HepG2 (cell line): ENCODE results near the gene DDX1. TPM values are rescaled to one million over a fixed set of nuclear protein-coding genes. Genes with fewer than 3 reads are reported as not detected.

Experiments
- CCAR2 ChIP-seq: fragments of 200-400 bp; formaldehyde crosslinking; optimal IDR thresholded peaks from 2 replicates; pipeline ENCODE3; 2018; ENCODE audit warnings: low read depth, mild to moderate bottlenecking, low read length, moderate library complexity
- EEA1 ChIP-seq: sonication (generic); formaldehyde crosslinking; IDR thresholded peaks from 2 replicates; pipeline ENCODE4 v1.5.1; 2020; ENCODE audit warnings: mild to moderate bottlenecking, missing genetic modification reagents, borderline replicate concordance
- ESRRA ChIP-seq: sonication (generic); formaldehyde crosslinking; IDR thresholded peaks from 2 replicates; pipeline ENCODE4 v1.5.1; 2020; ENCODE audit warnings: mild to moderate bottlenecking, low read depth, missing genetic modification reagents
- FOXA1 ChIP-seq, 2 experiments: fragments of 450-650 bp in 1 of 2; sonication (generic) in 1 of 2; formaldehyde crosslinking in 1 of 2; IDR thresholded peaks; 2 replicates each; pipeline versions ENCODE4 v1.4.0 to v1.6.1; 2016 to 2020; ENCODE audit warnings: missing genetic modification reagents in 1 of 2
- FOXJ3 ChIP-seq: sonication (generic); formaldehyde crosslinking; IDR thresholded peaks from 2 replicates; pipeline ENCODE4 v1.4.0; 2020; ENCODE audit warnings: missing genetic modification reagents, mild to moderate bottlenecking, borderline replicate concordance
- FOXK1 ChIP-seq: sonication (generic); formaldehyde crosslinking; IDR thresholded peaks from 2 replicates; pipeline ENCODE4 v1.4.0; 2020; ENCODE audit warnings: low read depth, missing genetic modification reagents, borderline replicate concordance
- FOXK2 ChIP-seq: fragments of 450-650 bp; IDR thresholded peaks from 2 replicates; pipeline ENCODE4 v1.6.1; 2016
- FOXO1 ChIP-seq: sonication (generic); formaldehyde crosslinking; IDR thresholded peaks from 2 replicates; pipeline ENCODE4 v1.4.0; 2020; ENCODE audit warnings: missing genetic modification reagents
- FOXP4 ChIP-seq: sonication (generic); formaldehyde crosslinking; IDR thresholded peaks from 2 replicates; pipeline ENCODE4 v1.4.0; 2020; ENCODE audit warnings: missing genetic modification reagents
- HOMEZ ChIP-seq: IDR thresholded peaks from 2 replicates; pipeline ENCODE4 v1.6.1; 2016; ENCODE audit warnings: low read depth
- ISL2 ChIP-seq: sonication (generic); formaldehyde crosslinking; IDR thresholded peaks from 2 replicates; pipeline ENCODE4 v1.5.0; 2020; ENCODE audit warnings: missing genetic modification reagents
- MTF1 ChIP-seq: sonication (generic); formaldehyde crosslinking; IDR thresholded peaks from 2 replicates; pipeline ENCODE4 v1.5.0; 2020; ENCODE audit warnings: missing genetic modification reagents
- NR2F6 ChIP-seq, 2 experiments: IDR thresholded peaks; 2 replicates each; pipeline ENCODE4 v1.6.1; 2016; ENCODE audit warnings: antibody characterized with exemption in 1 of 2, mild to moderate bottlenecking in 1 of 2
- PAXIP1 ChIP-seq: sonication (generic); formaldehyde crosslinking; conservative IDR thresholded peaks from 2 replicates; pipeline ENCODE4 v1.4.0; 2020; ENCODE audit warnings: mild to moderate bottlenecking, missing genetic modification reagents, moderate library complexity
- RXRB ChIP-seq: IDR thresholded peaks from 2 replicates; pipeline ENCODE4 v1.6.1; 2016; ENCODE audit warnings: borderline replicate concordance, missing genetic modification reagents, missing compliant biosample characterization
- SIX1 ChIP-seq: sonication (generic); formaldehyde crosslinking; IDR thresholded peaks from 2 replicates; pipeline ENCODE4 v1.4.0; 2020; ENCODE audit warnings: missing genetic modification reagents, borderline replicate concordance
- STAT5B ChIP-seq: sonication (generic); formaldehyde crosslinking; IDR thresholded peaks from 2 replicates; pipeline ENCODE4 v1.4.0; 2020; ENCODE audit warnings: missing genetic modification reagents
- ZBTB2 ChIP-seq: sonication (generic); formaldehyde crosslinking; IDR thresholded peaks from 2 replicates; pipeline ENCODE4 v1.8.0; 2022; ENCODE audit warnings: low read depth, missing genetic modification reagents
- ZFP36L2 ChIP-seq: sonication (generic); formaldehyde crosslinking; IDR thresholded peaks from 2 replicates; pipeline ENCODE4 v1.4.0; 2020; ENCODE audit warnings: missing genetic modification reagents
- ZMYM4 ChIP-seq: sonication (generic); formaldehyde crosslinking; IDR thresholded peaks from 2 replicates; pipeline ENCODE4 v1.8.1; 2023; ENCODE audit warnings: mild to moderate bottlenecking, missing genetic modification reagents
- ZNF235 ChIP-seq: sonication (generic); formaldehyde crosslinking; IDR thresholded peaks from 2 replicates; pipeline ENCODE4 v1.8.1; 2023; ENCODE audit warnings: mild to moderate bottlenecking, missing genetic modification reagents, borderline replicate concordance
- ZNF746 ChIP-seq: sonication (generic); formaldehyde crosslinking; IDR thresholded peaks from 2 replicates; pipeline ENCODE4 v1.8.0; 2022; ENCODE audit warnings: mild to moderate bottlenecking, missing genetic modification reagents
- polyA plus RNA-seq, 8 experiments: library from polyadenylated mRNA; depleted of rRNA in 3 of 8; stranded (reverse) in 7 of 8; unstranded in 1 of 8; fragments of >200 nt; fragmentation: Illumina TruSeq in 4 of 8; extraction: Trizol in 4 of 8; gene quantifications; 2 replicates each; pipeline versions ENCODE4 v1.2.1 to v1.2.3, GENCODE V29; 2011 to 2016; ENCODE audit warnings: low read depth in 4 of 8, missing spikeins in 1 of 8, mixed read lengths in 1 of 8; ENCODE audit not compliant: insufficient read depth in 1 of 8
- total RNA-seq, 5 experiments: library from RNA; depleted of rRNA; stranded (reverse); fragments of >200 nt; fragmentation: Illumina TruSeq; extraction: Trizol; gene quantifications; 2 replicates each; pipeline ENCODE4 v1.2.3, GENCODE V29; 2016; ENCODE audit warnings: low read depth in 1 of 5

DDX1 gene
- total and polyA plus RNA-seq, 2 of the 13 experiments (the other 11 are each of a cell fraction or from before 2014, with no cell fraction given) = 81.6 to 130 TPM

- TF ChIP-seq STAT5B (no peak), CCAR2 (no peak), ZMYM4 (CRISPR knock-in tag) (peak; percentile 47; the same call in 1 of the 2 replicates), ZBTB2 (no peak), FOXJ3 (CRISPR knock-in tag) (peak; percentile 40; the same call in 1 of the 2 replicates), ZNF235 (CRISPR knock-in tag) (no peak), FOXA1 (IDR thresholded peaks at IDR 0.05) (no peak), FOXA1 (CRISPR knock-in tag; IDR thresholded peaks at IDR 0.05) (peak; percentile 41; the same call in 1 of the 2 replicates), FOXK1 (peak; percentile 15; the same call in 1 of the 2 replicates), FOXP4 (peak; percentile 78; the same call in 1 of the 2 replicates), ESRRA (CRISPR knock-in tag) (no peak), SIX1 (no peak), ZNF746 (CRISPR knock-in tag) (no peak), FOXK2 (no peak), NR2F6 (IDR thresholded peaks at IDR 0.05) (0 out of 2 replicates have a peak, but pooled peaks have one; percentile 19), NR2F6 (CRISPR knock-in tag; IDR thresholded peaks at IDR 0.05) (no peak), HOMEZ (CRISPR knock-in tag) (peak; percentile 35; the same call in 1 of the 2 replicates), MTF1 (CRISPR knock-in tag) (no peak), ZFP36L2 (CRISPR knock-in tag) (no peak), ISL2 (CRISPR knock-in tag) (peak; percentile 54; the same call in 1 of the 2 replicates), EEA1 (CRISPR knock-in tag) (no peak), PAXIP1 (CRISPR knock-in tag) (peak; percentile 38; the same call in 1 of the 2 replicates), RXRB (CRISPR knock-in tag) (peak; percentile 43; the same call in 1 of the 2 replicates), FOXO1 (CRISPR knock-in tag) (peak; percentile 56; the same call in 1 of the 2 replicates)
Measured at GRCh38 chr2:15571729-15572128, 19.9 kb upstream of the DDX1 start (continued).
